HG02759 (cell line): ENCODE data around the gene SPEM3.
"Not testable (repeated sequence)": the region's sequence is repeated elsewhere in the genome, so short reads cannot be mapped to it uniquely, and the experiment has no call there.

Experiments
- ATAC-seq: cut with Tn5 transposase; IDR thresholded peaks from one replicate; pipeline ENCODE4 v1.9.1; 2021; ENCODE audit warnings: mild to moderate bottlenecking, moderate library complexity; ENCODE audit not compliant: unreplicated experiment

SPEM3 gene

GRCh38 chr17:7468804-7469389 is 40.2 kb downstream of the SPEM3 start:
- ATAC-seq, result no peak

DNA sequence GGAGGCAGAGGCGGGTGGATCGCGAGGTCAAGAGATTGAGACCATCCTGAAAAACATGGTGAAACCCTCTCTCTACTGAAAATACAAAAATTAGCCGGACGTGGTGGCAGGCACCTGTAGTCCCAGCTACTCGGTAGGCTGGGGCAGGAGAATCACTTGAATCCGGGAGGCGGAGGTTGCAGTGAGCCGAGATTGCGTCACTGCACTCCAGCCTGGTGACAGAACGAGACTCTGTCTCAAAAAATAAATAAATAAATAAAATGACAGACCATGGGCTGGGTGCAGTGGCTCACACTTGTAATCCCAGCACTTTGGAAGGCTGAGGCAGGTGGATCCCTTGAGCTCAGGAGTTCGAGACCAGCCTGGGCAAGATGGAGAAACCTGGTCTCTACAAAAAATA is 41.2 kb downstream of the SPEM3 start:
- not testable (repeated sequence) for ATAC-seq

DNA sequence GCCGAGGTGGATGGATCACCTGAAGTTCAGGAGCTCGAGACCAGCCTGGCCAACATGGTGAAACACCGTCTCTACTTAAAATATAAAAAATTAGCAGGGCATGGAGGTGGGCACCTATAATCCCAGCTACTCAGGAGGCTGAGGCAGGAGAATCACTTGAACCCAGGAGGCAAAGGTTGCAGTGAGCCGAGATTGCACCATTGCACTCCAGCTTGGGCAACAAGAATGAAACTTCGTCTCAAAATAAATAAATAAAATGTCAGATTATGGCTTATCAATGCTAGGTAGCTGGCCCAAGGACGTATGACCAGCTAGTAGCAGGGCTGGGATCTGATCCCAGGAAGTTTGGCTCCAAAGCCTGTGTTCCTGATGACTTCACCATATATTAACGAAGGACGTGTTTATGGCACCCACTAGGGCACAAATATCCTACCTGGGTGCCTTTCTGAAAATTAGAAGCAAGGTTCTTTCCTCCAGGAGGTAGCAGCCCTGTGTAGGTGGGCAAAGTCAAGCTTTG is 41.9 kb downstream of the SPEM3 start:
- ATAC-seq, result not testable (repeated sequence)

DNA sequence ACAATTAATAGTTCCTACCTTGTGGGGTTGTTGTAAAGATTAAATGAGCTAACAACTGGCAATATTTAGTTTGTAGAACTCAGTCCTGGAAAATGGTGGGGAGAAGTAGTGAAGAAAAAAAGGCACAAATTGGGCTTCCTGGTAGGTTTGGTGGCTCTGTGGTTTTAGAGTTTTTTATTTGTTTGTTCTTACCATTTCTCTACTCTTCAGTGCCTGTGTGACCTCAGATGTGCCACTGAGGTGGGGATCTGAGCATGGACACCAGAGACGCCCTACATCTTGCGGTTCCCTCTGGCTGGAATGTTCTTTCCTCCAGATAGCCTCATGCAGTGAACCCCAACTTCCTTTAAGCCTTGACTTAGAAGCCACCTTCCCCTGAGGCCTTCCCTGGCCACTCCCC is 43.1 kb downstream of the SPEM3 start:
- ATAC-seq, result no peak

DNA sequence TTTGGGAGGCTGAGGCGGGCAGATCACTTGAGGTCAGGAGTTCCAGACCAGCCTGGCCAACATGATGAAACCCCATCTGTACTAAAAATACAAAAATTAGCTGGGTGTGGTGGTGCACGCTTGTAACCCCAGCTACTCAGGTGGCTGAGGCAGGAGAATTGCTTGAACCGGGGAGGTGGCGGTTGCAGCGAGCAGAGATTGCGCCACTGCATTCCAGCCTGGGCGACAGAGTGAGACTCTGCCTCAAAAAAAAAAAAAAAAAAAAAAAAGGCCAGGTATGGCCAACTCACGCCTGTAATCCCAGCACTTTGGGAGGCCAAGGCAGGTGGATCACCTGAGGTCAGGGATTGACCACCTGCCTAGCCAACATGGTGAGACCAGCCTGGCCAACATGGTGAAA is 46.1 kb downstream of the SPEM3 start:
- not testable (repeated sequence) for ATAC-seq

DNA sequence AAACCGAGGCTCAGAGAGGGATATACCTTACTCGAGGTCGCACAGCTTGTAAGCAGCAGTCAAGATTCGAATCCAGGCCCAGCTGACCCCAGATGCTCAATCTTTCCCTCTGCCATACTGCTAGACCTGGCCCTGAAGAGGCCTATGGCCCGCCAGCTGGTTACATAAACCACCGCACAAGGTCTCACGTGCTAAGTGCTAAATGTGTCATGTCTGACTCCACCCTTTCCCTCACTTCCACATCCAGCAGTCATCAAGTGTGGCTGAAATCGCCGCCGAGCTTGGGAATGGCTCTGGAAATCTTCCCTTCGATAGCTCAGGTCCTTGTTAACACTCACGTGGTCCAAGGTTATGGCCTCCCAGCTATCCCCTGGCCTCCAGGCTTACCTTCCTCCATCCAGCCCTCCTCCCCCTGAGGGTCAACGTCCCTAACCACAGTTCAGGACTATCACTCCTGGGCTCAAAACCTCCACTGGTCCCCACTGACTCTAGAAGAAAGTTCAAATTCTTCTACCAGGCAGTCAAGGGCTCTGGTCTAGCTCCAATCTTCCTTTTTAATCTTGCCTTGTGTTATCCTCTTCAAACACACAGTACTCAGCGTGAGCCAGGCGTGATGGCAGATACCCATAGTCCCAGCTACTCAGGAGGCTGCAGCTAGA is 47.2 kb downstream of the SPEM3 start:
- ATAC-seq, result no peak

DNA sequence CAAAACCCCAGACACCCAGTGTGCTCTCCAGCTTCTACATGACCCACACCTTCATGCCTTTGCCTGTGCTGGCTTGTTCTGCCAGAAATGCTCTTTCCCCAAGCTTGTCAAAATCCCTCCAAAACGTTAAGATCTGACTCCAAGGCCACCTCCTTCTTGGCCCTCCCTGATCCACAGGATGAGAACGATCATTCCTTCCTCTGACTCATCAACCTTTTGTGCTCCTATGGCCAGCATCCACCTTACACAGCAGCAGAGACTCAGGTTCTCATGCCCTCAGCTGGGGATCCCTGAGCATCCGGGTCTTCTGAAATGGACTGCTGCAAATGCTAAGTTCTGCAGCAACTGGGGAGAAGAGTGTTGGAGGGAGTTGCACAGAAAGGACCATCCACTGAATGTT is 47.8 kb downstream of the SPEM3 start:
- no peak for ATAC-seq

DNA sequence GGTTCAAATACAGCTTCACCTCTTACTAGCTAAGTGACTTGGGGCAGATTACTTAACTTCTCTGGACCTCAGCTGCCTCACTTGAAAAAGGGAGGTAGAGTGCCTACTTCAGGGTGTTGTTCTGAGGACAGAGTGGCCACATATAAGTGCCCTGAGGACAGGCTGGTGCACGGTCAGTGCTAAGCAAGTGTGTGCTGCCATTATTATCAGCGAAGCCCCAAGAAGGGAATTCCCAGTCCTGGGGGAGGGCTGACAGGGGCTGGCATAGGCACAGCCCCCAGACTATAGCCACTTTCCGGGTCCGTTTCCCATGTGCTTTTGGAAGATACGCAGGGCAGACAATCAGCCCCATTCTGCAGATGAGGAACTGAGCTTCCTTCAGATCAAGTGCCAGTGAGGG is 48.3 kb downstream of the SPEM3 start:
- no peak for ATAC-seq

DNA sequence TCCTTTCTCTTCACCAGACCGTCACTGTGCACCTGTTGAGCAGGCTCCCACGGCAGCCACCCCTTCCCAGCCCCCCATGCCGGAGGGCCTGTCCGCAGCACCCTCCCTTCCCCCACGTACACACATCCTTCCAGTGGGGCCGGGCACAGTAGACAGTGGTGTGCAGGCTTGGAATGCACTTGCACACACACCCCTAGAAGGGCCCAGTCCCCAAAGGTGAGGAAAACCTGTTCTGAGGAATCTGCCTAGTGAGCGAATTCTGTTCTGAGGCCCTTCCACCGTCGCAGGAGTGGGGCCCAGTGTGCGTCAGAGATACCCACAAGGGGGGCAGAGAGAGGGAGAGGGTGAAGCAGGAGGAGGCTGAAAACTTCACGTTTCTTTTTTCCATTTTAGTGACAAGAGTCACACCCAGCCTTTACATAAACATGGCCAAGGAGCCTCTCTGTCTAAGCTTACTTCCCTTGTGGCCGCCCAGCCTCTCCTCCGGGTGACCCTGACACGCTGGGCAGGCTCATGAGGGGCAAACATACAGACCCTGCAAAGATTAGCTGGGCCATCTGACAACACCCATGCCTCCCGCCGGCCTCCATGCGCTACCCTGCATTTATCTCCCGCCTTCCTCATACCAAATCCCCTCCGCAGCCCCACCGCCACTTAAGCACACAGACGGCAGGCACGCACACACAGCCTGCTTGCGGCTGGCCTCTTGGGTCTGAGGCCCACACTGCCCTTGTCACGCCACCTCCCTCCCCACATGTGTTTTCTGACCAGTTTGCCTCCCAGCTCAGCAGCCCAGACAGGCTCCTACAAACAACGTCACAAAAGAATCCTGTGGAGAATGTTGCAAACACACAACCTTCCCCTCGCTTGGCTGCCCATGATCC is 49.0 kb downstream of the SPEM3 start:
- ATAC-seq, result no peak

GRCh38 chr17:7478276-7479212 is 49.9 kb downstream of the SPEM3 start:
- ATAC-seq, result no peak

DNA sequence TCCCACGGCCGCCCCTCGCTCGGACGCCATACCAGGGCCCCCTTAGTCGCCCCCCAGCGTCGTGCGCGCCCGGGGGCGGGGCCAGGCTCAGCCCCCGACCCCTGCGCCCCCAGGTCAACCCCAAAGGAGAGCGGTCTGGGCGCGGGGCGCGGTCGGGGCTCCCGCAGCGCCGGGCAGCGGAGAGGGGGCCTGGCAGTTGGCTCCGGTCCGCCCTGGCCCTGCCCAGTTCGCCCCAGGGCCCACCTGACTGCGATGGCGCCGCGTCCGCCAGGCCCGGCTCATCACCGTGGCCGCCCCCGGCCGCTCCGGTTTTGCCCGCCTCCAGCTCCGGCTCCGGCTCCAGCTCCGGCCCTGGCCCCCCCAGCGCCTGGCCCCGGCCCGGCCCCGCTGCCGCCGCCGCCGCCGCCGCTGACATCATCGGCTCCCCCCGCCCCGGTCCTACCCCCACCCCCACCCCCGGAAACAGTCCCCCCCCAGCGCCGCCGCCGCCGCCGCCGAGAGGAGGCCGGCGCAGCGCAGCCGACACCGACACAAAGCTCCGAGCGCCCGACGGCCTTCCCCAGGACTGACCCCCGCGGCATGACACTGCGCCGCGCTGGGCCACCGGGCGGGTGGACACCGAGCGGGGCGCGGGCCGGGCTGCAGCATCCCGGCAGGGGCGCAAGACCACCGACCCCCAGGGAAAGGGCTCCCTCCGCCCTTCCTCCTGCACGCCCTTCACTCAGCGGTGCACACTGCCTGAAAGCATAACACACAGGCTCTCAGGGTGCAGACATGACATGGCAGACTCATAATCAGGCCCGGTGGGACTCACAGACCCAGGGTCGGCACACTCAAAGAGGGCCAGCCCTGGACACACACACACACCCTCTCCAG is 50.8 kb downstream of the SPEM3 start, which contains the start of gene ZBTB4:
ZBTB4 (minus strand) TSS at position 419 of the 876 bp plus-strand sequence. CDS start 12,830 bp downstream, outside the sequence.
- ATAC-seq, result no peak

GRCh38 chr17:7480089-7480384 is 51.4 kb downstream of the SPEM3 start:
- ATAC-seq, result no peak

DNA sequence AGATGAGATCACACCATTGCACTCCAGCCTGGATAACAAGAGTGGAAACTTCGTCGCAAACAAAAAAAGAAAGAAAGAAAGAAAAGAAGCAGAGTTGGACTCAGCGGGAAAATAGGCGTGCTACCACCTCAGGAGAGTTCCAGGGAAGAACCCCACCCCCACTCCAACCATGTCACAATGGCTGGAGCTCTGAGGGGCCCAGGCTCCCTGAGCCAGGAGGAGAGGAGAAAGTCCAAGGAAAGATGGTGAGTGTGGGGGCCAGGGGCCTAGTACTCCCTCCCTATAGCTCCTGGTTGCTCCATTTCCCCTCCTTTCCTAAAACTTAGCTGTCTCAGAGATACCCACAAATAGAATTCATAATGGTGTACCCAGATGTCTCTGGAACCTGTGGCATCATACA is 52.6 kb downstream of the SPEM3 start, which contains the start of gene SLC35G6:
SLC35G6 (plus strand) TSS at position 172 of the 400 bp plus-strand sequence; CDS start at position 243, 71 bp downstream.
- not testable (repeated sequence) for ATAC-seq

- not testable (repeated sequence) for ATAC-seq
Observed at GRCh38 chr17:7481842-7482741, 53.4 kb downstream of the SPEM3 start.
